A549 (cell line): ENCODE measurements around the gene DLX1.

ENCODE experiments used
- BHLHE40 ChIP-seq: IDR thresholded peaks from 2 replicates; pipeline ENCODE4 v1.6.1; 2012; ENCODE audit warnings: low read depth, low read length, inconsistent platforms
- CHD4 ChIP-seq: fragments of 200-600 bp; sonication (generic); IDR thresholded peaks from 2 replicates; pipeline ENCODE4 v1.6.1; 2016; ENCODE audit warnings: antibody characterized with exemption, mild to moderate bottlenecking, borderline replicate concordance
- CTCF ChIP-seq: fragments of >200 bp; sonication (Bioruptor Twin); formaldehyde crosslinking; IDR thresholded peaks from 3 replicates; pipeline ENCODE4 v1.5.1; 2016
- MAX ChIP-seq: IDR thresholded peaks from 2 replicates; pipeline ENCODE4 v1.6.1; 2012
- MYC ChIP-seq: IDR thresholded peaks from 2 replicates; pipeline ENCODE4 v1.6.1; 2012; ENCODE audit warnings: mild to moderate bottlenecking, inconsistent platforms, low read length, improper control_type of control experiment, borderline replicate concordance
- POLR2A ChIP-seq: IDR thresholded peaks from 2 replicates; pipeline ENCODE4 v1.6.1; 2012; ENCODE audit warnings: mild to moderate bottlenecking, low read length
- RCOR1 ChIP-seq: fragments of 150-350 bp; IDR thresholded peaks from 2 replicates; pipeline ENCODE4 v1.6.1; 2014; ENCODE audit warnings: antibody characterized with exemption, low read length, low read depth
- SMC3 ChIP-seq: fragments of >200 bp; sonication (Bioruptor Twin); formaldehyde crosslinking; IDR thresholded peaks from 3 replicates; pipeline ENCODE4 v1.6.1; 2018; ENCODE audit warnings: inconsistent platforms
- SREBF2 ChIP-seq: fragments of 450-650 bp; IDR thresholded peaks from 2 replicates; pipeline ENCODE4 v1.6.1; 2014; ENCODE audit warnings: mild to moderate bottlenecking, moderate library complexity

GRCh38 chr2:172089005-172089504 lies 3.7 kb downstream of the DLX1 start:
- TF ChIP-seq CTCF (no peak), CHD4 (no peak), POLR2A (no peak), MYC (no peak), SMC3 (no peak), MAX (no peak), BHLHE40 (no peak), RCOR1 (no peak), SREBF2 (no peak)
